Gastrocnemius medialis (tissue), 4 donors: Measurements from ENCODE around the gene TNNT2. TPM values are rescaled to one million over a fixed set of nuclear protein-coding genes. Genes with fewer than 3 reads are reported as not detected.
A peak's percentile ranks its signal among the peaks of the same experiment; 100 is the strongest.

Experiments
- ATAC-seq, 2 donors: fragments of 150-250 bp; one replicate each; pipeline ENCODE4 v1.9.1; 2016
- DNase-seq, 2 donors: peaks; one replicate each; pipeline ENCODE4 v3.0.0-alpha.2; 2019
- H3K27ac ChIP-seq, 4 donors: fragments of 200-600 bp; sonication (generic); 1 replicate in 1 of 4; 2 replicates in 3 of 4; pipeline ENCODE4 v1.5.1; 2016 to 2018; ENCODE audit warnings: mild to moderate bottlenecking in 2 of 4, moderate library complexity in 1 of 4
- H3K27me3 ChIP-seq, 3 donors: fragments of 200-600 bp; sonication (generic) in 2 of 3; 1 replicate in 1 of 3; 2 replicates in 2 of 3; pipeline versions ENCODE4 v1.5.1 to v1.6.0; 2016 to 2019; ENCODE audit warnings: mild to moderate bottlenecking in 1 of 3, moderate library complexity in 1 of 3
- H3K36me3 ChIP-seq, 2 donors: fragments of 200-600 bp; sonication (generic) in 1 of 2; one replicate each; pipeline ENCODE4 v1.5.1; 2017 to 2018
- H3K4me1 ChIP-seq, 2 donors: fragments of 200-600 bp; sonication (generic) in 1 of 2; one replicate each; pipeline ENCODE4 v1.5.1; 2016 to 2017; ENCODE audit warnings: mild to moderate bottlenecking in 2 of 2
- H3K4me3 ChIP-seq, 4 donors: fragments of 200-600 bp; sonication (generic) in 3 of 4; 1 replicate in 1 of 4; 2 replicates in 3 of 4; pipeline ENCODE4 v1.5.1; 2016 to 2019; ENCODE audit warnings: mild to moderate bottlenecking in 2 of 4
- H3K9me3 ChIP-seq, 3 donors: fragments of 200-600 bp; sonication (generic) in 2 of 3; 1 replicate in 1 of 3; 2 replicates in 2 of 3; pipeline ENCODE4 v1.5.1; 2016 to 2019
- POLR2A ChIP-seq, 2 donors: fragments of 450-650 bp; IDR thresholded peaks; one replicate each; pipeline ENCODE4 v1.6.1; 2017; ENCODE audit warnings: antibody characterized with exemption in 2 of 2, mild to moderate bottlenecking in 2 of 2, moderate library complexity in 2 of 2
- in situ Hi-C, 4 donors: fragments of 200-750 bp; cut with MboI; loops; one replicate each; pipeline versions ENCODE4 v1.15.0 to v1.8.0; 2017; ENCODE audit warnings: low sequenced_read_pairs in 4 of 4
- intact Hi-C: fragments of 100-400 bp; cut with DNase I; formaldehyde crosslinking; loops from one replicate; pipeline ENCODE4 v1.15.1; 2023; ENCODE audit warnings: low total_unique reads
- total RNA-seq, 4 donors: library from RNA; depleted of rRNA; stranded (reverse); fragments of >200 nt; gene quantifications; one replicate each; pipeline versions ENCODE4 v1.1.0 to v1.2.3, GENCODE V29; 2016
- TF ChIP-seq, protein P1 (sequence below), 5 experiments: fragments of 450-650 bp in 3 of 5; fragments of 200-600 bp in 2 of 5; sonication (generic) in 2 of 5; IDR thresholded peaks in 4 of 5; conservative IDR thresholded peaks in 1 of 5; 1 replicate in 4 of 5; 2 replicates in 1 of 5; pipeline ENCODE4 v1.5.1; 2016 to 2019; ENCODE audit warnings: antibody characterized with exemption in 5 of 5, mild to moderate bottlenecking in 3 of 5, moderate library complexity in 3 of 5

TNNT2 gene
- total RNA-seq, 4 donors from 2014 or later: 0.39 to 14.8 (median 6.7) TPM; not detected in 1

DNA sequence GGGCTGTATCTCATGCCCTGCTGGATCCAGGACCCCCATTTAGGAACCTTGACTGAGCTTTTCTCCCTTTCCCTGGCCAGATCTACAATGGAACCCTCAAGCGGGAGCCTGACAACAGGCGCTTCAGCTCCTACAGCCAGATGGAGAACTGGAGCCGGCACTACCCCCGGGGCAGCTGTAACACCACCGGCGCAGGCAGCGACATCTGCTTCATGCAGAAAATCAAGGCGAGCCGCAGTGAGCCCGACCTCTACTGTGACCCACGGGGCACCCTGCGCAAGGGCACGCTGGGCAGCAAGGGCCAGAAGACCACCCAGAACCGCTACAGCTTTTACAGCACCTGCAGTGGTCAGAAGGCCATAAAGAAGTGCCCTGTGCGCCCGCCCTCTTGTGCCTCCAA is 64.4 kb downstream of the TNNT2 start:
- Histone ChIP-seq H3K4me3 (no peak overlapping the region), H3K4me1 (peaks cover 20 to 22% of the 10 kb centered on the region in 2 donors), H3K27me3 (no peaks in the 10 kb centered on the region), H3K9me3 (no peaks in the 10 kb centered on the region), H3K27ac (no peak overlapping the region), H3K36me3 (no peaks in the 10 kb centered on the region)
- TF ChIP-seq, protein P1, sequence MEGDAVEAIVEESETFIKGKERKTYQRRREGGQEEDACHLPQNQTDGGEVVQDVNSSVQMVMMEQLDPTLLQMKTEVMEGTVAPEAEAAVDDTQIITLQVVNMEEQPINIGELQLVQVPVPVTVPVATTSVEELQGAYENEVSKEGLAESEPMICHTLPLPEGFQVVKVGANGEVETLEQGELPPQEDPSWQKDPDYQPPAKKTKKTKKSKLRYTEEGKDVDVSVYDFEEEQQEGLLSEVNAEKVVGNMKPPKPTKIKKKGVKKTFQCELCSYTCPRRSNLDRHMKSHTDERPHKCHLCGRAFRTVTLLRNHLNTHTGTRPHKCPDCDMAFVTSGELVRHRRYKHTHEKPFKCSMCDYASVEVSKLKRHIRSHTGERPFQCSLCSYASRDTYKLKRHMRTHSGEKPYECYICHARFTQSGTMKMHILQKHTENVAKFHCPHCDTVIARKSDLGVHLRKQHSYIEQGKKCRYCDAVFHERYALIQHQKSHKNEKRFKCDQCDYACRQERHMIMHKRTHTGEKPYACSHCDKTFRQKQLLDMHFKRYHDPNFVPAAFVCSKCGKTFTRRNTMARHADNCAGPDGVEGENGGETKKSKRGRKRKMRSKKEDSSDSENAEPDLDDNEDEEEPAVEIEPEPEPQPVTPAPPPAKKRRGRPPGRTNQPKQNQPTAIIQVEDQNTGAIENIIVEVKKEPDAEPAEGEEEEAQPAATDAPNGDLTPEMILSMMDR (IDR thresholded peaks at IDR 0.05 in 4 of 5, conservative IDR thresholded peaks at IDR 0.05 in 1 of 5): no peak
- TF ChIP-seq POLR2A (IDR thresholded peaks at IDR 0.05): no peak
- intact Hi-C loops (loop anchor here (5.0 kb wide), 1 partner anchor 51 kb away; no protein-coding TSS in a partner anchor), in situ Hi-C loops (no loop called here)
- no peak for DNase-seq
- ATAC-seq: no peak

DNA sequence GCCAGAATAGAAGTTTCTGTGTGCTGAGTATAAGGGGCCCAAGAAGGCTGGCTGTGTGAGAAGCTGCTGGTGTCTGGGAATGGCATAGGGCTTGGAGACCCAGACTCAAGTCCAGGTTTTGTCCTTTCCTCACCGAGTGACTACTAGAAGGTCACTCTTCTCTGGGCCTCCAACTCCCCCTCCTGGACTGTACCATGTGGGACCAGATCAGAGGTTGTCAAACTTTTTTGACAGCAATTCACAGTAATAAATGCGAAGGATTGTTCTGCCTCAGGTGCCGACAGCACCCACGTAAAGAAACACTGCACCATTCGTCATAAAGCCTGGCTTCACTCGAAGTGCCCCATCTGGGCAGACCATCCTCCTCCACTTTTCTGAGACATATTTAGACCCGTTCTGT is 65.2 kb downstream of the TNNT2 start:
- peaks cover 21 to 28% of the 10 kb centered on the region in 2 donors for H3K4me1 ChIP-seq
- H3K36me3 ChIP-seq: no peaks in the 10 kb centered on the region
- no peaks in the 10 kb centered on the region for H3K9me3 ChIP-seq
- no peak for ATAC-seq
- H3K4me3 ChIP-seq: no peak overlapping the region
- DNase-seq: no peak
- intact Hi-C loops: loop anchor here (5.0 kb wide), 1 partner anchor 50 kb away; no protein-coding TSS in a partner anchor
- in situ Hi-C loops: no loop called here
- H3K27ac ChIP-seq: peak overlapping the region in 1 of 4 donors; percentile 42
- TF ChIP-seq, protein P1 (IDR thresholded peaks at IDR 0.05 in 4 of 5, conservative IDR thresholded peaks at IDR 0.05 in 1 of 5): no peak
- no peak for TF ChIP-seq POLR2A (IDR thresholded peaks at IDR 0.05)
- H3K27me3 ChIP-seq: no peaks in the 10 kb centered on the region

DNA sequence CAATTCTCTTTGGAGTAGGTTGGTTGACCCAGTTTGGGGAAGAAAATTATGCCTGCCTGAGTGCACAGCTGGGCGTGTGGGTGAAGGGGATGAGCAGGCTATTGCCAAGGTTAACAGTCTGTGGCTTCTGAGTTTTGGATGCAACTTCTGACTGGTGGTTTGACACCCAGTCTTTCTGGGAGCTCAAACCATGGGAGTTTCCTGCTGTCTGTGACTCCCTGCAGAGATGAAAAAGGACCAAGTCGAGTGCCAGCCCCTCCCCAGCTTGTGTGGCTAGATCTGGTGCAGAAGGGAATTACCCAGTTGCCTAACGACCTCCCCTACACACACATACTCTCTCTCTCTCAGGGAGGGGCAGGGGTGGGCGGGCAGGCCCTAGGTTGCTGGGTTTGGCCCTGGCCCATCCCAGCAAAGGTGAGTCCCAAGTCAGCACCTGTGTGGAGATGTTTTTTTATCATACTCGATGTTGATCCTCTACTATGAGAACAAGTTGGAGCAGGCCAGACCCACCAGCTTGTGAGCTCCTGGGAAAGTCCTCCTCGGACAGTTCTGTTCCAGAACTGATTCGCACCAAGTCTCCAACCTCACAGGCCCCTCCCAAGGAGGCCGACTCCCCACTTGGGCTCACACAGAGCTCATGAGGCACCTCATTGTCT is 66.0 kb downstream of the TNNT2 start:
- no peaks in the 10 kb centered on the region for H3K36me3 ChIP-seq
- DNase-seq: no peak
- ATAC-seq: no peak
- H3K4me3 ChIP-seq: no peak overlapping the region
- H3K27me3 ChIP-seq: no peaks in the 10 kb centered on the region
- H3K27ac ChIP-seq: peak overlapping the region in 3 of 4 donors; percentile 29 to 72 (median 42)
- intact Hi-C loops (loop anchor here (5.0 kb wide), 1 partner anchor 49 kb away; no protein-coding TSS in a partner anchor), in situ Hi-C loops (no loop called here)
- H3K4me1 ChIP-seq: peaks cover 21 to 28% of the 10 kb centered on the region in 2 donors
- no peaks in the 10 kb centered on the region for H3K9me3 ChIP-seq
- TF ChIP-seq, protein P1 (IDR thresholded peaks at IDR 0.05 in 4 of 5, conservative IDR thresholded peaks at IDR 0.05 in 1 of 5): no peak
- no peak for TF ChIP-seq POLR2A (IDR thresholded peaks at IDR 0.05)

DNA sequence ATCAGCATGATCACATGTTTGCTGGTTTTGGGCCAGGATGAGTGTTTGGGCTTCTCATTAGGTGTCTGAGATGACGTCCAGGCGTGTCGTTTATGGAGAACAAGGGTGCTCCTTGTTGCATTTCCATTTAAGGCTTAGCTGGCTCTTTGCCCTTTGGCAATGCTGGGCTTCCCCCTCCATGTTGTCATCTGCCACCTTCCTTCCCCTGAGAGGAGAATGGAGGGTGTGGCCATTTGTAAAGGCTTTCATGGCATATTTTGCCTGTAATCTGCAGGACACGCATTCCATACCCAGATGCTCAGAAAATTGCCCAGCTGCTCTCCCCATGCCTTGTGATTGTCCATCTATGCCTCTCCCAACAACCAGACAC is 66.5 kb downstream of the TNNT2 start:
- H3K27me3 ChIP-seq: no peaks in the 10 kb centered on the region
- H3K4me1 ChIP-seq: peaks cover 21 to 28% of the 10 kb centered on the region in 2 donors
- H3K36me3 ChIP-seq: no peaks in the 10 kb centered on the region
- in situ Hi-C loops: no loop called here
- no peak for TF ChIP-seq POLR2A (IDR thresholded peaks at IDR 0.05)
- TF ChIP-seq, protein P1 (IDR thresholded peaks at IDR 0.05 in 4 of 5, conservative IDR thresholded peaks at IDR 0.05 in 1 of 5): no peak
- ATAC-seq (peak; percentile 9 to 13), DNase-seq (peak in 1 of 2 donors; percentile 25)
- no peak overlapping the region for H3K4me3 ChIP-seq
- H3K27ac ChIP-seq: peak overlapping the region in 3 of 4 donors; percentile 54 to 72 (median 60)
- H3K9me3 ChIP-seq: no peaks in the 10 kb centered on the region
- intact Hi-C loops: loop anchor here (5.0 kb wide), 1 partner anchor 49 kb away; no protein-coding TSS in a partner anchor
